IMR-90 (cell line): ENCODE measurements around the gene ADAMTS13. TPM values are rescaled to one million over a fixed set of nuclear protein-coding genes. Genes with fewer than 3 reads are reported as not detected.

ENCODE experiments used
- ATAC-seq: fragments of 200-7000 bp; cut with Tn5 transposase; 2 replicates; pipeline ENCODE4 v1.9.1; 2020; ENCODE audit warnings: low read depth, mild to moderate bottlenecking, moderate library complexity
- BruUV-seq: library from RNA; stranded (reverse); fragments of 400-500 nt; replicated peaks from 2 replicates; lab custom pipeline; 2021; lab: Mats Ljungman, UMichigan
- CTCF ChIA-PET: fragments of 300-600 bp; formaldehyde crosslinking; extraction: SDS; loops from one replicate; lab custom pipeline; 2021; ENCODE audit warnings: antibody characterized with exemption; lab: Yijun Ruan, JAX
- POLR2A ChIA-PET: fragments of 300-600 bp; sonication (Branson Sonifier 250); formaldehyde crosslinking; loops from one replicate; lab custom pipeline; 2022; ENCODE audit warnings: antibody characterized with exemption; ENCODE audit not compliant: unreplicated experiment; lab: Charles Lee
- DNase-seq: peaks from one replicate; pipeline ENCODE4 v3.0.0; 2013
- H2AFZ ChIP-seq: replicated peaks from 2 replicates; pipeline ENCODE3; 2013; ENCODE audit warnings: low read length, mild to moderate bottlenecking; ENCODE audit not compliant: poor library complexity
- H2AK5ac ChIP-seq: 2 replicates; pipeline ENCODE4 v1.6.1; 2013; ENCODE audit warnings: low read depth, low read length, inconsistent platforms
- H2AK9ac ChIP-seq: replicated peaks from 2 replicates; pipeline ENCODE3; 2013; ENCODE audit warnings: mild to moderate bottlenecking, low read depth, low read length, moderate library complexity; ENCODE audit not compliant: poor library complexity
- H2BK120ac ChIP-seq: 2 replicates; pipeline ENCODE4 v1.6.1; 2013; ENCODE audit warnings: low read depth, low read length, inconsistent platforms
- H2BK15ac ChIP-seq: 3 replicates; pipeline ENCODE4 v1.6.1; 2013; ENCODE audit warnings: low read depth, low read length, inconsistent platforms
- H2BK20ac ChIP-seq: 2 replicates; pipeline ENCODE4 v1.6.1; 2013; ENCODE audit warnings: low read depth, mild to moderate bottlenecking, inconsistent platforms, low read length, moderate library complexity
- H2BK5ac ChIP-seq: 2 replicates; pipeline ENCODE4 v1.6.1; 2013; ENCODE audit warnings: mild to moderate bottlenecking, low read depth, low read length, inconsistent platforms; ENCODE audit not compliant: poor library complexity, severe bottlenecking
- H3K14ac ChIP-seq: replicated peaks from 2 replicates; pipeline ENCODE4 v1.6.1; 2013; ENCODE audit warnings: low read depth, low read length, inconsistent platforms
- H3K18ac ChIP-seq: 2 replicates; pipeline ENCODE4 v1.6.1; 2013; ENCODE audit warnings: low read depth, low read length, control low read depth
- H3K23ac ChIP-seq: 2 replicates; pipeline ENCODE4 v1.6.1; 2013; ENCODE audit warnings: low read depth, low read length, inconsistent platforms
- H3K27ac ChIP-seq: 2 replicates; pipeline ENCODE4 v1.5.1; 2013; ENCODE audit warnings: mild to moderate bottlenecking, control low read depth, low read length; ENCODE audit not compliant: insufficient read depth
- H3K27me3 ChIP-seq: 2 replicates; pipeline ENCODE4 v1.6.1; 2013; ENCODE audit warnings: low read length; ENCODE audit not compliant: control insufficient read depth, insufficient read depth
- H3K36me3 ChIP-seq: 2 replicates; pipeline ENCODE4 v1.6.1; 2013; ENCODE audit warnings: low read length, mixed read lengths; ENCODE audit not compliant: control insufficient read depth, insufficient read depth
- H3K4ac ChIP-seq: 2 replicates; pipeline ENCODE4 v1.6.1; 2013; ENCODE audit warnings: low read depth, low read length, inconsistent platforms
- H3K4me1 ChIP-seq: 2 replicates; pipeline ENCODE4 v1.6.1; 2013; ENCODE audit warnings: low read length, mixed read lengths; ENCODE audit not compliant: control insufficient read depth, insufficient read depth
- H3K4me2 ChIP-seq: 2 replicates; pipeline ENCODE4 v1.6.1; 2013; ENCODE audit warnings: low read depth, mild to moderate bottlenecking, control low read depth, low read length, moderate library complexity
- H3K4me3 ChIP-seq: 2 replicates; pipeline ENCODE4 v1.5.1; 2013; ENCODE audit warnings: low read depth, mild to moderate bottlenecking, control low read depth, low read length, moderate library complexity; ENCODE audit not compliant: insufficient read depth
- H3K56ac ChIP-seq: 2 replicates; pipeline ENCODE4 v1.6.1; 2013; ENCODE audit warnings: low read length, inconsistent platforms; ENCODE audit not compliant: insufficient read depth; ENCODE audit errors: extremely low read depth
- H3K79me1 ChIP-seq, 2 experiments: 2 replicates each; pipeline ENCODE4 v1.6.1; 2013; ENCODE audit warnings: low read length in 2 of 2, inconsistent platforms in 1 of 2, low read depth in 1 of 2
- H3K9ac ChIP-seq: 2 replicates; pipeline ENCODE4 v1.6.1; 2013; ENCODE audit warnings: low read depth, low read length, control low read depth
- H3K9me1 ChIP-seq: 2 replicates; pipeline ENCODE4 v1.6.1; 2013; ENCODE audit warnings: low read length, inconsistent platforms; ENCODE audit not compliant: insufficient read depth
- H3K9me3 ChIP-seq: 2 replicates; pipeline ENCODE4 v1.6.1; 2013; ENCODE audit warnings: low read length; ENCODE audit not compliant: control insufficient read depth, insufficient read depth
- H4K20me1 ChIP-seq: 2 replicates; pipeline ENCODE4 v1.6.1; 2013; ENCODE audit warnings: low read length, inconsistent platforms; ENCODE audit not compliant: insufficient read depth
- H4K5ac ChIP-seq: 2 replicates; pipeline ENCODE4 v1.6.1; 2013; ENCODE audit warnings: mild to moderate bottlenecking, low read depth, low read length, control low read depth
- H4K8ac ChIP-seq, 2 experiments: 2 replicates each; pipeline ENCODE4 v1.6.1; 2013; ENCODE audit warnings: low read depth in 2 of 2, low read length in 2 of 2, control low read depth in 1 of 2, inconsistent platforms in 1 of 2
- H4K91ac ChIP-seq: 2 replicates; pipeline ENCODE4 v1.6.1; 2013; ENCODE audit warnings: low read depth, low read length, inconsistent platforms; ENCODE audit not compliant: insufficient read depth
- CTCF ChIP-seq: conservative IDR thresholded peaks from 2 replicates; pipeline ENCODE4 v1.5.1; 2012; ENCODE audit warnings: mild to moderate bottlenecking, low read depth, low read length, improper control_type of control experiment
- FOS ChIP-seq: fragments of 150-350 bp; IDR thresholded peaks from 2 replicates; pipeline ENCODE4 v1.6.1; 2016; ENCODE audit warnings: low read depth, low read length
- MAZ ChIP-seq: IDR thresholded peaks from 2 replicates; pipeline ENCODE4 v1.6.1; 2012; ENCODE audit warnings: low read depth, mild to moderate bottlenecking, low read length, improper control_type of control experiment, moderate library complexity, borderline replicate concordance
- MXI1 ChIP-seq: IDR thresholded peaks from 2 replicates; pipeline ENCODE4 v1.6.1; 2012; ENCODE audit warnings: low read depth, mild to moderate bottlenecking, low read length, moderate library complexity, borderline replicate concordance
- NFE2L2 ChIP-seq: fragments of 150-350 bp; IDR thresholded peaks from 2 replicates; pipeline ENCODE4 v1.6.1; 2016; ENCODE audit warnings: low read depth, mild to moderate bottlenecking, low read length
- POLR2A ChIP-seq: IDR thresholded peaks from 2 replicates; pipeline ENCODE4 v1.6.1; 2012; ENCODE audit warnings: mild to moderate bottlenecking, low read depth, low read length
- RFX5 ChIP-seq: IDR thresholded peaks from 2 replicates; pipeline ENCODE4 v1.8.0; 2012; ENCODE audit warnings: low read depth, mild to moderate bottlenecking, low read length, moderate library complexity
- SMC3 ChIP-seq: fragments of 150-350 bp; IDR thresholded peaks from 2 replicates; pipeline ENCODE4 v1.6.1; 2016; ENCODE audit warnings: low read depth, mild to moderate bottlenecking, antibody characterized with exemption, low read length, moderate library complexity
- WGBS, 2 experiments: methylation state at CpG; one replicate each; pipeline versions ENCODE4 v1.1.5 to v1.1.7; 2013; ENCODE audit warnings: missing lambda C conversion rate in 2 of 2; ENCODE audit not compliant: insufficient read length in 1 of 2; ENCODE audit errors: extremely low coverage in 2 of 2; 5-methylcytosine and 5-hydroxymethylcytosine counted together
- dilution Hi-C: fragments of 300-500 bp; cut with HindIII; formaldehyde crosslinking; loops from one replicate; pipeline ENCODE4 v1.14.3; 2018; ENCODE audit warnings: low sequenced_read_pairs; ENCODE audit not compliant: unreplicated experiment
- in situ Hi-C: fragments of 300-500 bp; cut with MboI; formaldehyde crosslinking; loops from 3 replicates; pipeline ENCODE4 v1.14.3; 2019; ENCODE audit warnings: low sequenced_read_pairs, inconsistent platforms, mixed read lengths
- intact Hi-C: fragments of 100-400 bp; cut with micrococcal nuclease; formaldehyde crosslinking; loops from 2 replicates; pipeline ENCODE4 v1.10.0; 2022
- polyA plus RNA-seq, 3 experiments: library from polyadenylated mRNA; depleted of rRNA; stranded (reverse); fragments of >200 nt; gene quantifications; 2 replicates each; pipeline ENCODE4 v1.2.3, GENCODE V29; 2012; ENCODE audit warnings: low replicate concordance in 1 of 3
- total RNA-seq: library from RNA; depleted of rRNA; stranded (reverse); fragments of >200 nt; gene quantifications from 2 replicates; pipeline ENCODE4 v1.2.3, GENCODE V29; 2012

The ADAMTS13 gene
- total and polyA plus RNA-seq, 2 of the 4 experiments (the other 2 are of a cell fraction), result 0.18 to 2.8 TPM

- no peak overlapping the region for H3K56ac ChIP-seq
- no peak overlapping the region for H4K91ac ChIP-seq
- H3K4ac ChIP-seq, result no peak overlapping the region
- no peak overlapping the region for H3K27ac ChIP-seq
- ATAC-seq (no peak), DNase-seq (no peak)
- no peak overlapping the region for H4K8ac ChIP-seq
- no peak overlapping the region for H3K4me2 ChIP-seq
- H2AK9ac ChIP-seq, result no peak overlapping the region
- H2BK20ac ChIP-seq, result no peak overlapping the region
- no peak overlapping the region for H4K5ac ChIP-seq
- no peak overlapping the region for H3K23ac ChIP-seq
- H3K18ac ChIP-seq, result no peak overlapping the region
- 85% methylated on average over 8 of the region's 19 CpGs; no CpG with 5 or more reads in 1 of the 2 experiments for WGBS, 2 experiments
- H3K4me1 ChIP-seq, result no peaks in the 10 kb centered on the region
- peak overlapping the region; percentile 39 for H2AFZ ChIP-seq
- BruUV-seq, result no TSS peak
- dilution Hi-C loops (no loop called here), intact Hi-C loops (no loop called here), in situ Hi-C loops (no loop called here)
- H3K36me3 ChIP-seq, result no peaks in the 10 kb centered on the region
- no peaks in the 10 kb centered on the region for H3K9me3 ChIP-seq
- H3K27me3 ChIP-seq, result no peaks in the 10 kb centered on the region
- no peak overlapping the region for H3K4me3 ChIP-seq
- H3K9me1 ChIP-seq, result no peaks in the 10 kb centered on the region
- H3K14ac ChIP-seq, result no peak overlapping the region
- no peak for TF ChIP-seq FOS
- TF ChIP-seq RFX5, result no peak
- TF ChIP-seq CTCF, result no peak
- TF ChIP-seq MAZ, result no peak
- TF ChIP-seq SMC3, result no peak
- no peak for TF ChIP-seq POLR2A
- no peak for TF ChIP-seq NFE2L2
- no peak for TF ChIP-seq MXI1
- ChIA-PET CTCF (no interaction called here), POLR2A (no interaction called here)
- H2AK5ac ChIP-seq, result no peak overlapping the region
- H3K79me1 ChIP-seq, result no peaks in the 10 kb centered on the region
- no peak overlapping the region for H3K9ac ChIP-seq
- H2BK120ac ChIP-seq, result no peak overlapping the region
- no peak overlapping the region for H2BK15ac ChIP-seq
- H2BK5ac ChIP-seq, result no peak overlapping the region
- no peaks in the 10 kb centered on the region for H4K20me1 ChIP-seq
Measured at GRCh38 chr9:133454325-133454724, 32.2 kb downstream of the ADAMTS13 start.
